ENCODE data around the gene ADARB1. TPM values are rescaled to one million over a fixed set of nuclear protein-coding genes. Genes with fewer than 3 reads are reported as not detected.

ADARB1 gene
- total and polyA plus RNA-seq, 2 experiments from 2014 or later = 16.0 to 17.3 TPM

DNA sequence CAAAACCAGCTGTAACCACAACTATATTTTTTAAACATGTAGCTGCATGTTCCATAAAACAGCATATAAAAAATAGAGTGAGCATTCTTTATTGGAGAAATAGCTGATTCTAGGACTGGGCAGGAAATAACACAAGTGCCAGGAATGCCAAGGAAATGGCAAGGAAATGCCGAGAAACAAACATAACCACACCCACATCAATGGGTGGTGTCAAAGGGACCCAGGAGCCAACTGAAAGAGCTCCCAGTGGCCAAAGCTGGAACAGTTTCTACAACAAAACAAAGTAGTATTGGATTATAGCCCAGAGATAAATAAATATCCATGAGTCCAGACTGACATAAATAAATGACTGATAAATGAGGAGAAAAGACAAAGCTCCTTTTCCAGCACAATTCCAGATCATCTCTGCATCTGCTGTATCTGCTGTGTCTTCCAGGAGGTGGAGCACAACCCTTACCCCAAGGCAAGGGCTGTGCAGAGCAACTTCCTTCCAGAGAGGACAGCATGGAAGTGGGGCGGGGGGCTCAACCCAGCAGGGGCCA, 28.1 kb downstream of the ADARB1 start:
- no peak for DNase-seq (ENCODE audit: low spot score)
- Histone ChIP-seq H3K36me3 (replicated peaks; ENCODE audit: insufficient read depth, low read depth) (no peaks in the 10 kb centered on the region), H3K27ac (no peak overlapping the region), H3K4me2 (no peak overlapping the region), H3K4me1 (ENCODE audit: insufficient read depth) (peaks cover 6% of the 10 kb centered on the region), H3K27me3 (no peaks in the 10 kb centered on the region), H4K20me1 (ENCODE audit: insufficient read depth, poor library complexity, severe bottlenecking) (peaks cover 3% of the 10 kb centered on the region), H2AFZ (no peak overlapping the region), H3K9me3 (ENCODE audit: low read depth) (no peaks in the 10 kb centered on the region), H3K4me3 (no peak overlapping the region), H3K79me2 (peaks cover 62% of the 10 kb centered on the region), H3K9me2 (replicated peaks; ENCODE audit: insufficient read depth) (no peaks in the 10 kb centered on the region)
- TF ChIP-seq EZH2 (IDR thresholded peaks at IDR 0.05; ENCODE audit: borderline replicate concordance) (no peak), EZH2phosphoT487 (IDR thresholded peaks at IDR 0.05; ENCODE audit: low read depth, severe bottlenecking, unreplicated experiment) (no peak)
- TF ChIP-seq, protein P1, sequence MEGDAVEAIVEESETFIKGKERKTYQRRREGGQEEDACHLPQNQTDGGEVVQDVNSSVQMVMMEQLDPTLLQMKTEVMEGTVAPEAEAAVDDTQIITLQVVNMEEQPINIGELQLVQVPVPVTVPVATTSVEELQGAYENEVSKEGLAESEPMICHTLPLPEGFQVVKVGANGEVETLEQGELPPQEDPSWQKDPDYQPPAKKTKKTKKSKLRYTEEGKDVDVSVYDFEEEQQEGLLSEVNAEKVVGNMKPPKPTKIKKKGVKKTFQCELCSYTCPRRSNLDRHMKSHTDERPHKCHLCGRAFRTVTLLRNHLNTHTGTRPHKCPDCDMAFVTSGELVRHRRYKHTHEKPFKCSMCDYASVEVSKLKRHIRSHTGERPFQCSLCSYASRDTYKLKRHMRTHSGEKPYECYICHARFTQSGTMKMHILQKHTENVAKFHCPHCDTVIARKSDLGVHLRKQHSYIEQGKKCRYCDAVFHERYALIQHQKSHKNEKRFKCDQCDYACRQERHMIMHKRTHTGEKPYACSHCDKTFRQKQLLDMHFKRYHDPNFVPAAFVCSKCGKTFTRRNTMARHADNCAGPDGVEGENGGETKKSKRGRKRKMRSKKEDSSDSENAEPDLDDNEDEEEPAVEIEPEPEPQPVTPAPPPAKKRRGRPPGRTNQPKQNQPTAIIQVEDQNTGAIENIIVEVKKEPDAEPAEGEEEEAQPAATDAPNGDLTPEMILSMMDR (IDR thresholded peaks at IDR 0.05; ENCODE audit: poor library complexity) = peak; percentile 17
- WGBS (ENCODE audit: low lambda C conversion rate, missing lambda C conversion rate) = 79% methylated on average over 2 of the region's 2 CpGs

DNA sequence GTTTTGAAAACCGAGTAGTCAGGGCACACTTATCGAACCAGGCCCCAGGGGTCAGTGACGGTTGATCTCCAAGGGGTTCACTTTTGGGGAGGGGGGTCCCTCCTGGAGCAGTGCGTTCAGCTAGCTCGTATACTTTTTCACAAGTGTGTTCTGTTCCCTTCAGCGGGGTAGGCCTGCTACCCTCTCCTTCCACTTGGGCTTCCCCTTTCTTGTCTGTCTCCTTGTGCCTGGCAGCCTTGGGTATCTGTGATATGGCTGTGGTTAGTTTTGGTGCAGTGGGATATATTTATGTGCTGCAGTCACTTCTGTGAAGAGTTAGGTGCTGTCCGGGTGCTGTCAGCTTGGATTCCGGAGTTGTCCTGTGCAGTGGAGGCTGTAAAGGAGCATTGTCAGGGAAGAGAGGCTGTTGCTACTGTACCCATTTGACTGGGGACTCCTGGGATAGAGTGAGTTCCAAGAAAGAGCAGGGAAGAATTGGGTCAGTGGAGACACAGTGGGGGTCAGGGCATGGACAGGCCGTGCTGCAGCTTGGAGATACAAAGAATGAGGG, 29.7 kb downstream of the ADARB1 start:
- no peaks in the 10 kb centered on the region for H3K27me3 ChIP-seq
- H2AFZ ChIP-seq = no peak overlapping the region
- TF ChIP-seq, protein P1 (IDR thresholded peaks at IDR 0.05; ENCODE audit: poor library complexity) = no peak
- TF ChIP-seq EZH2phosphoT487 (IDR thresholded peaks at IDR 0.05; ENCODE audit: low read depth, severe bottlenecking, unreplicated experiment) = no peak
- TF ChIP-seq EZH2 (IDR thresholded peaks at IDR 0.05; ENCODE audit: borderline replicate concordance) = no peak
- no peaks in the 10 kb centered on the region for H3K9me2 ChIP-seq (replicated peaks; ENCODE audit: insufficient read depth)
- WGBS (ENCODE audit: low lambda C conversion rate, missing lambda C conversion rate) = 94% methylated on average over 9 of the region's 9 CpGs
- peaks cover 3% of the 10 kb centered on the region for H4K20me1 ChIP-seq (ENCODE audit: insufficient read depth, poor library complexity, severe bottlenecking)
- DNase-seq (ENCODE audit: low spot score) = no peak
- H3K9me3 ChIP-seq (ENCODE audit: low read depth) = no peaks in the 10 kb centered on the region
- H3K4me3 ChIP-seq = no peak overlapping the region
- no peak overlapping the region for H3K4me2 ChIP-seq
- H3K27ac ChIP-seq = no peak overlapping the region
- H3K4me1 ChIP-seq (ENCODE audit: insufficient read depth) = peaks cover 6% of the 10 kb centered on the region
- peaks cover 64% of the 10 kb centered on the region for H3K79me2 ChIP-seq
- no peaks in the 10 kb centered on the region for H3K36me3 ChIP-seq (replicated peaks; ENCODE audit: insufficient read depth, low read depth)

DNA sequence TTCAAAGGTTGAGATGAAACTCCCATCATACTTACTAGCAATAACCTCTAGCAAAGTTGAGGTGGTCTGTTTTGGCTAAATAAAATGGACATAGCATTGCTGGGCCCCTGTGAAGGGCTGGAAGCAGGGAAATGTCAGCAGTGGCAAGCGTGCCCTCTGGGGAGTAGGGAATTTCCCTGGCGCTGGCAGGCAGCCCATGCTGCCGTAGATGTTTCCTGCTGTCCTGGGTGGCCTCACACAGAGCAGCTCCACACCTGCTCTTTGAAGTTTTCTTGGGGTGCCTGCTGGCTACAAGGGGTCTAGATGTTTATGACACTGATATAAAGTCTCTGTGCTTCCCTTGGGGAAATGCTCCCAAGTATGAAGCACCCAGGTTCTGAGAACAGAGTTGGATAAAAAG, 30.2 kb downstream of the ADARB1 start:
- 82% methylated on average over 3 of the region's 3 CpGs for WGBS (ENCODE audit: low lambda C conversion rate, missing lambda C conversion rate)
- Histone ChIP-seq H3K4me3 (no peak overlapping the region), H3K79me2 (peaks cover 67% of the 10 kb centered on the region), H3K9me3 (ENCODE audit: low read depth) (no peaks in the 10 kb centered on the region), H3K9me2 (replicated peaks; ENCODE audit: insufficient read depth) (no peaks in the 10 kb centered on the region), H2AFZ (no peak overlapping the region), H3K27me3 (no peaks in the 10 kb centered on the region), H3K4me1 (ENCODE audit: insufficient read depth) (peaks cover 6% of the 10 kb centered on the region), H3K27ac (no peak overlapping the region), H3K4me2 (no peak overlapping the region), H3K36me3 (replicated peaks; ENCODE audit: insufficient read depth, low read depth) (no peaks in the 10 kb centered on the region), H4K20me1 (ENCODE audit: insufficient read depth, poor library complexity, severe bottlenecking) (peaks cover 3% of the 10 kb centered on the region)
- TF ChIP-seq, protein P1 (IDR thresholded peaks at IDR 0.05; ENCODE audit: poor library complexity) = no peak
- TF ChIP-seq EZH2phosphoT487 (IDR thresholded peaks at IDR 0.05; ENCODE audit: low read depth, severe bottlenecking, unreplicated experiment) = no peak
- TF ChIP-seq EZH2 (IDR thresholded peaks at IDR 0.05; ENCODE audit: borderline replicate concordance) = no peak
- no peak for DNase-seq (ENCODE audit: low spot score)
